Measurements from ENCODE around the gene FHIT. TPM values are rescaled to one million over a fixed set of nuclear protein-coding genes. Genes with fewer than 3 reads are reported as not detected.

FHIT gene
- total and polyA plus RNA-seq, 8 donors = 1.8 to 10.6 (median 7.1) TPM

DNA sequence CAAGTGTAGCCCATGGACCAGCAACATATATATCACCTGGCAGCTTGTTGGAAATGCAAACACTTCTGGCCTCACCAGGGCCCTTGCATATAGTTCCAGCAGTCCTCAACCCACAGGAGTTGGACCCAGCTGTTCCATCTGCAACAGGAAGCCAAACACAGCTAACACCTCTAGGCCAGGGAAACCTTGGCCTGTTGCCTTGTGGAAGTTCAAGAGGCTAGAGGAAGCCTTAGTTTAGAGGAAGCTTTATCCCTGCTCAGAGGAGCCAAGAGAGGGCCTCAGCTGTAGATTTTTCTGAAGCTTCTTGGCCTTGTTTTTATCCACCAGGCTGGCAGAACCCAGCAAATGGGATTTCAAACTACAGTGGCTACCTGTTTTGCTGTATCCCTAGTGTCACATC, 11.4 kb downstream of the FHIT start:
- no peaks in the 10 kb centered on the region for H3K27me3 ChIP-seq
- intact Hi-C loops (cut with DNase I; ENCODE audit: low total_unique reads) = no loop called here
- H3K4me3 ChIP-seq = no peak overlapping the region
- no peaks in the 10 kb centered on the region for H3K9me3 ChIP-seq
- H3K4me1 ChIP-seq = no peaks in the 10 kb centered on the region
- no peak overlapping the region for H3K27ac ChIP-seq
- TF ChIP-seq, protein P1, sequence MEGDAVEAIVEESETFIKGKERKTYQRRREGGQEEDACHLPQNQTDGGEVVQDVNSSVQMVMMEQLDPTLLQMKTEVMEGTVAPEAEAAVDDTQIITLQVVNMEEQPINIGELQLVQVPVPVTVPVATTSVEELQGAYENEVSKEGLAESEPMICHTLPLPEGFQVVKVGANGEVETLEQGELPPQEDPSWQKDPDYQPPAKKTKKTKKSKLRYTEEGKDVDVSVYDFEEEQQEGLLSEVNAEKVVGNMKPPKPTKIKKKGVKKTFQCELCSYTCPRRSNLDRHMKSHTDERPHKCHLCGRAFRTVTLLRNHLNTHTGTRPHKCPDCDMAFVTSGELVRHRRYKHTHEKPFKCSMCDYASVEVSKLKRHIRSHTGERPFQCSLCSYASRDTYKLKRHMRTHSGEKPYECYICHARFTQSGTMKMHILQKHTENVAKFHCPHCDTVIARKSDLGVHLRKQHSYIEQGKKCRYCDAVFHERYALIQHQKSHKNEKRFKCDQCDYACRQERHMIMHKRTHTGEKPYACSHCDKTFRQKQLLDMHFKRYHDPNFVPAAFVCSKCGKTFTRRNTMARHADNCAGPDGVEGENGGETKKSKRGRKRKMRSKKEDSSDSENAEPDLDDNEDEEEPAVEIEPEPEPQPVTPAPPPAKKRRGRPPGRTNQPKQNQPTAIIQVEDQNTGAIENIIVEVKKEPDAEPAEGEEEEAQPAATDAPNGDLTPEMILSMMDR (IDR thresholded peaks at IDR 0.05) = no peak
- no peak for TF ChIP-seq POLR2AphosphoS5 (IDR thresholded peaks at IDR 0.05)
- TF ChIP-seq POLR2A (IDR thresholded peaks at IDR 0.05) = no peak
- TF ChIP-seq EP300 (IDR thresholded peaks at IDR 0.05) = no peak
- peak; percentile 42 to 44 for DNase-seq
- H3K36me3 ChIP-seq = no peaks in the 10 kb centered on the region

DNA sequence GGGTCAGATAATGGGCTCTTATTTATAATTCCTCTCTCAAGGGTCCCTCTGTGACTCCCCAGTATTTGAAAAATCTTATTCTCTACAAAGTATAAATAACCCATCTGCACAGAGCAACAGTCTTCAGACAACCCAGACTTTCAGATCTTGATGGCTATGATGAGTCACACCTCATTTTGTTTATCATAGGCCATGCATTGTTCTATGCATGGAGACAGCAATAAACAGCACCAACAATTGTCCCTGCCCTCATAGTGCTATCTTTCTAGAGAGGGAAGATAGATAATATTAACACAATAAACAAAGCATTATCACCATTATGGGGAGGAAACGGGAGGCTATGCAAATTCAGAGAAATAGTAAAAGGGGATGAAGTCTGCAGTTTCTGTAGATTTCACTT, 13.4 kb downstream of the FHIT start:
- no peaks in the 10 kb centered on the region for H3K27me3 ChIP-seq
- 40 to 76% (median 55%) methylated on average over 1 of the region's 1 CpG for WGBS, 5 donors
- DNase-seq = no peak
- no peak overlapping the region for H3K27ac ChIP-seq
- TF ChIP-seq, protein P1 (IDR thresholded peaks at IDR 0.05) = no peak
- TF ChIP-seq POLR2AphosphoS5 (IDR thresholded peaks at IDR 0.05) (no peak), POLR2A (IDR thresholded peaks at IDR 0.05) (no peak), EP300 (IDR thresholded peaks at IDR 0.05) (no peak)
- intact Hi-C loops (cut with DNase I; ENCODE audit: low total_unique reads) = no loop called here
- no peaks in the 10 kb centered on the region for H3K9me3 ChIP-seq
- no peaks in the 10 kb centered on the region for H3K36me3 ChIP-seq
- H3K4me1 ChIP-seq = no peaks in the 10 kb centered on the region
- no peak overlapping the region for H3K4me3 ChIP-seq

DNA sequence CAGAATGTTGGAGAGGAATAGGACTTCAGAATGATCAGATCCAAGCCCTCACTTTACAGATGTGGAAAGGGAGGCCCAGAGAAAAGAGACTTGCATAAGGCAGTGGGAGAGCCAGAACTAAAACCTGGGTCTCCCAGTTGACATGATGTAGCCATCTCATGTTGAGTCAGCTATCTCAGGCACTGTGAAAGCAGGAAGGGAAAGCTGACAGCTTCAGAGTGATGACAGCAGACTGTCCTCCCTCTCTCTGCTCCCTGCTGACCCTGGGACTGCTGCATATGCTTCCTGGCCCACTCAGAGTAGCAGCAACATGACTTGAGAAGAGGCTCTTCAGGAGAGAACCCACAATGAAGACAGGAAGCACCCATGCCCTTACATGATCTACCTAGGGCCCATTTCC, 14.7 kb downstream of the FHIT start:
- H3K9me3 ChIP-seq = no peaks in the 10 kb centered on the region
- no peaks in the 10 kb centered on the region for H3K27me3 ChIP-seq
- intact Hi-C loops (cut with DNase I; ENCODE audit: low total_unique reads) = no loop called here
- DNase-seq = no peak
- no peaks in the 10 kb centered on the region for H3K36me3 ChIP-seq
- no peak overlapping the region for H3K27ac ChIP-seq
- no peaks in the 10 kb centered on the region for H3K4me1 ChIP-seq
- TF ChIP-seq POLR2AphosphoS5 (IDR thresholded peaks at IDR 0.05) (no peak), POLR2A (IDR thresholded peaks at IDR 0.05) (no peak), EP300 (IDR thresholded peaks at IDR 0.05) (no peak)
- TF ChIP-seq, protein P1 (IDR thresholded peaks at IDR 0.05) = no peak
- no peak overlapping the region for H3K4me3 ChIP-seq

DNA sequence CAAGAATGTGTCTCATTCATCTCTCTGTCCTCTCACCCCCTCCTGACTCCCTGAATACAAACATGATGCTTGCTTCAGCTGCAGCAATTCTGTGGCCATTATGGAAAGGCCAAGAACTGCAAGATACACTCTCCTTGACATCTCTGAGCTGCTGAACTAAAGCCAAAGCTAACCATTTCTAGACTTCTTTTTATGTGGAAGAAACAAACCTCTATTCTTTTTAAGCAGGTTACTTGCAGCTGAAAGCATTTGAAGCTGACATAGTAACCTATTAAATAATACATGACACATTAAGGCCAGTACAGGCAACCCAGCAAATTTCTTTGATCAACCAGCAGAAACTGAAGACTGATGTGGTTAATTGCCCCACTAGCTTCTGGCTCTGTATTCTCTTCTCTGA, 17.5 kb downstream of the FHIT start:
- TF ChIP-seq POLR2A (IDR thresholded peaks at IDR 0.05) (no peak), EP300 (IDR thresholded peaks at IDR 0.05) (no peak), POLR2AphosphoS5 (IDR thresholded peaks at IDR 0.05) (no peak)
- TF ChIP-seq, protein P1 (IDR thresholded peaks at IDR 0.05) = no peak
- Histone ChIP-seq H3K36me3 (no peaks in the 10 kb centered on the region), H3K27ac (no peak overlapping the region), H3K4me3 (no peak overlapping the region), H3K9me3 (no peaks in the 10 kb centered on the region), H3K4me1 (no peaks in the 10 kb centered on the region), H3K27me3 (no peaks in the 10 kb centered on the region)
- no peak for DNase-seq
- intact Hi-C loops (cut with DNase I; ENCODE audit: low total_unique reads) = no loop called here

DNA sequence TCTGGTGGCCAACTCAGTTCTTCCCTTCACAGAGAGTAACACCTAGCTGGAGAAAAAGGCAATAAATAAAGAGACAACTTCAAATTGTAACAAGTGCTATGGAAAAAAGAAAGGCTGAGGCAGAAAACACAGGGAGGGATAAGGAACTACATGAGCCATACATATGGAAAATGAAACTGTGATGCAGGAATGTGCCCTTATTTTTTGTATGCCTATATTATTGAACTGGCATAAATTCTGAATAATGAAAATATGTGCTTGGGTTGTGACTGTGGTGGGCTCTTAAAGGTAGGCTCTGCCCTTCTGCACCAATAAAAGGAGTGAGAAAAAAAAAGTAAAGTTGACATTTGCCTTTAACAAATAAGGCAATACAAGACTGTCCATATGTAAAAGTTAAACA, 19.6 kb downstream of the FHIT start:
- H3K36me3 ChIP-seq = no peaks in the 10 kb centered on the region
- no peak overlapping the region for H3K4me3 ChIP-seq
- intact Hi-C loops (cut with DNase I; ENCODE audit: low total_unique reads) = no loop called here
- TF ChIP-seq EP300 (IDR thresholded peaks at IDR 0.05) (no peak), POLR2A (IDR thresholded peaks at IDR 0.05) (no peak), POLR2AphosphoS5 (IDR thresholded peaks at IDR 0.05) (no peak)
- TF ChIP-seq, protein P1 (IDR thresholded peaks at IDR 0.05) = no peak
- no peak for DNase-seq
- no peaks in the 10 kb centered on the region for H3K27me3 ChIP-seq
- peaks cover 0 to 8% (median 0%) of the 10 kb centered on the region in 4 donors for H3K4me1 ChIP-seq
- H3K27ac ChIP-seq = no peak overlapping the region
- H3K9me3 ChIP-seq = no peaks in the 10 kb centered on the region
